GM21737 (cell line): Measurements from ENCODE around the gene CEP131.
"Not testable (repeated sequence)": the region's sequence is repeated elsewhere in the genome, so short reads cannot be mapped to it uniquely, and the experiment has no call there.

Source experiments
- ATAC-seq: cut with Tn5 transposase; IDR thresholded peaks from one replicate; pipeline ENCODE4 v1.9.1; 2021; ENCODE audit warnings: mild to moderate bottlenecking, moderate library complexity; ENCODE audit not compliant: unreplicated experiment

Gene CEP131

GRCh38 chr17:81157848-81158687 is 64.7 kb downstream of the CEP131 start:
- no peak for ATAC-seq

GRCh38 chr17:81156866-81157805 is 65.6 kb downstream of the CEP131 start:
- no peak for ATAC-seq

- ATAC-seq: no peak
Observed at GRCh38 chr17:81154961-81155360, 67.8 kb downstream of the CEP131 start.

- not testable (repeated sequence) for ATAC-seq
Observed at GRCh38 chr17:81154016-81154415, 68.7 kb downstream of the CEP131 start.

- no peak for ATAC-seq
Observed at GRCh38 chr17:81153340-81153803, 69.4 kb downstream of the CEP131 start.

GRCh38 chr17:81152288-81152828 is 70.4 kb downstream of the CEP131 start:
- no peak for ATAC-seq

GRCh38 chr17:81151278-81151677 is 71.5 kb downstream of the CEP131 start:
- ATAC-seq: no peak

- ATAC-seq: no peak
Observed at GRCh38 chr17:81150377-81151077, 72.2 kb downstream of the CEP131 start.

- ATAC-seq: no peak
Observed at GRCh38 chr17:81148986-81149533, 73.7 kb downstream of the CEP131 start.

- ATAC-seq: no peak
Observed at GRCh38 chr17:81148571-81148970, 74.2 kb downstream of the CEP131 start.

GRCh38 chr17:81147701-81148100 is 75.1 kb downstream of the CEP131 start:
- no peak for ATAC-seq

GRCh38 chr17:81146208-81146607 is 76.6 kb downstream of the CEP131 start:
- ATAC-seq: not testable (repeated sequence)

- no peak for ATAC-seq
Observed at GRCh38 chr17:81144423-81144781, 78.4 kb downstream of the CEP131 start.

- no peak for ATAC-seq
Observed at GRCh38 chr17:81143717-81144422, 78.9 kb downstream of the CEP131 start.

GRCh38 chr17:81143200-81143527 is 79.6 kb downstream of the CEP131 start:
- ATAC-seq: no peak

- no peak for ATAC-seq
Observed at GRCh38 chr17:81142301-81143199, 80.2 kb downstream of the CEP131 start.

GRCh38 chr17:81140695-81141094 is 82.1 kb downstream of the CEP131 start:
- no peak for ATAC-seq

GRCh38 chr17:81140018-81140417 is 82.7 kb downstream of the CEP131 start:
- ATAC-seq: no peak
